Measurements from ENCODE around the gene DALRD3. TPM values are rescaled to one million over a fixed set of nuclear protein-coding genes. Genes with fewer than 3 reads are reported as not detected.

DALRD3 gene
- total and polyA plus RNA-seq, 2 experiments from 2014 or later = 40.2 to 65.3 TPM

GRCh38 chr3:49030321-49030720 lies 11.9 kb upstream of the DALRD3 start:
- in situ Hi-C loops (cut with MboI) = no loop called here
- Histone ChIP-seq H3K36me3 (ENCODE audit: low read depth) (peaks cover 19% of the 10 kb centered on the region), H2AFZ (no peak overlapping the region), H3K4me3 (no peak overlapping the region), H3K9me3 (ENCODE audit: low read depth) (no peaks in the 10 kb centered on the region), H3K27ac (peak overlapping the region; percentile 73; the same call in 1 of the 2 replicates), H4K20me1 (ENCODE audit: insufficient read depth) (no peaks in the 10 kb centered on the region), H3K4me2 (ENCODE audit: unreplicated experiment) (no peak overlapping the region), H3K9me2 (ENCODE audit: insufficient read depth) (no peaks in the 10 kb centered on the region), H3K9ac (no peak overlapping the region), H3K27me3 (replicated peaks; ENCODE audit: insufficient read depth) (no peaks in the 10 kb centered on the region), H3K79me2 (ENCODE audit: insufficient read depth) (peaks cover 48% of the 10 kb centered on the region), H3K4me1 (ENCODE audit: insufficient read depth) (peaks cover 22% of the 10 kb centered on the region), H3F3A (ENCODE audit: insufficient read depth) (peaks cover 62% of the 10 kb centered on the region)
- DNase-seq = no peak
- 93 to 94% methylated on average over 6 of the region's 6 CpGs for WGBS, 2 experiments (ENCODE audit: low coverage in 1 of 2, low lambda C conversion rate in 2 of 2, missing lambda C conversion rate in 2 of 2)
- TF ChIP-seq EZH2phosphoT487 (IDR thresholded peaks at IDR 0.05; ENCODE audit: insufficient read depth, low read depth) = no peak
- TF ChIP-seq EZH2 (IDR thresholded peaks at IDR 0.05; ENCODE audit: insufficient read depth, poor library complexity, severe bottlenecking) = no peak

GRCh38 chr3:49029563-49029884 lies 11.1 kb upstream of the DALRD3 start:
- H3K4me2 ChIP-seq (ENCODE audit: unreplicated experiment) = peak overlapping the region; percentile 98
- peak overlapping the region; percentile 95 for H3K9ac ChIP-seq
- DNase-seq = no peak
- peaks cover 27% of the 10 kb centered on the region for H3K36me3 ChIP-seq (ENCODE audit: low read depth)
- no peaks in the 10 kb centered on the region for H4K20me1 ChIP-seq (ENCODE audit: insufficient read depth)
- H3K4me1 ChIP-seq (ENCODE audit: insufficient read depth) = peaks cover 22% of the 10 kb centered on the region
- peaks cover 48% of the 10 kb centered on the region for H3K79me2 ChIP-seq (ENCODE audit: insufficient read depth)
- 1% methylated on average over 7 of the region's 7 CpGs for WGBS, 2 experiments (ENCODE audit: low coverage in 1 of 2, low lambda C conversion rate in 2 of 2, missing lambda C conversion rate in 2 of 2)
- H3K27me3 ChIP-seq (replicated peaks; ENCODE audit: insufficient read depth) = no peaks in the 10 kb centered on the region
- peak overlapping the region; percentile 63 for H2AFZ ChIP-seq
- no peaks in the 10 kb centered on the region for H3K9me2 ChIP-seq (ENCODE audit: insufficient read depth)
- H3K27ac ChIP-seq = peak overlapping the region; percentile 73
- in situ Hi-C loops (cut with MboI) = no loop called here
- TF ChIP-seq EZH2phosphoT487 (IDR thresholded peaks at IDR 0.05; ENCODE audit: insufficient read depth, low read depth) = no peak
- TF ChIP-seq EZH2 (IDR thresholded peaks at IDR 0.05; ENCODE audit: insufficient read depth, poor library complexity, severe bottlenecking) = no peak
- no peaks in the 10 kb centered on the region for H3K9me3 ChIP-seq (ENCODE audit: low read depth)
- peak overlapping the region; percentile 95 for H3K4me3 ChIP-seq
- peaks cover 70% of the 10 kb centered on the region for H3F3A ChIP-seq (ENCODE audit: insufficient read depth)

GRCh38 chr3:49028673-49029562 lies 10.5 kb upstream of the DALRD3 start, which contains the start of gene IMPDH2:
Gene IMPDH2 (minus strand): TSS chr3:49029398. CDS start chr3:49029350, 48 bp downstream.
- no peaks in the 10 kb centered on the region for H3K9me2 ChIP-seq (ENCODE audit: insufficient read depth)
- TF ChIP-seq EZH2 (IDR thresholded peaks at IDR 0.05; ENCODE audit: insufficient read depth, poor library complexity, severe bottlenecking) (no peak), EZH2phosphoT487 (IDR thresholded peaks at IDR 0.05; ENCODE audit: insufficient read depth, low read depth) (no peak)
- H3K9me3 ChIP-seq (ENCODE audit: low read depth) = no peaks in the 10 kb centered on the region
- no peaks in the 10 kb centered on the region for H3K27me3 ChIP-seq (replicated peaks; ENCODE audit: insufficient read depth)
- peaks cover 22% of the 10 kb centered on the region for H3K4me1 ChIP-seq (ENCODE audit: insufficient read depth)
- peak within 1 kb of the TSS; percentile 63 for H2AFZ ChIP-seq
- H3K4me2 ChIP-seq (ENCODE audit: unreplicated experiment) = peak within 1 kb of the TSS; percentile 98
- WGBS, 2 experiments (ENCODE audit: low coverage in 1 of 2, low lambda C conversion rate in 2 of 2, missing lambda C conversion rate in 2 of 2) = 1% methylated on average over 55 of the region's 55 CpGs
- H3K4me3 ChIP-seq = peak within 1 kb of the TSS; percentile 95
- in situ Hi-C loops (cut with MboI) = no loop called here
- H3K9ac ChIP-seq = peak within 1 kb of the TSS; percentile 95
- DNase-seq = peak; percentile 98
- H4K20me1 ChIP-seq (ENCODE audit: insufficient read depth) = no peaks in the 10 kb centered on the region
- peaks cover 53% of the 10 kb centered on the region for H3K79me2 ChIP-seq (ENCODE audit: insufficient read depth)
- H3K36me3 ChIP-seq (ENCODE audit: low read depth) = peaks cover 31% of the 10 kb centered on the region
- H3K27ac ChIP-seq = peak within 1 kb of the TSS; percentile 73
- H3F3A ChIP-seq (ENCODE audit: insufficient read depth) = peaks cover 76% of the 10 kb centered on the region

GRCh38 chr3:49028298-49028672 lies 9.9 kb upstream of the DALRD3 start:
- WGBS, 2 experiments (ENCODE audit: low coverage in 1 of 2, low lambda C conversion rate in 2 of 2, missing lambda C conversion rate in 2 of 2) = 83 to 87% methylated on average over 4 of the region's 4 CpGs
- Histone ChIP-seq H3K9me3 (ENCODE audit: low read depth) (no peaks in the 10 kb centered on the region), H3K9me2 (ENCODE audit: insufficient read depth) (no peaks in the 10 kb centered on the region), H3F3A (ENCODE audit: insufficient read depth) (peaks cover 77% of the 10 kb centered on the region), H3K4me2 (ENCODE audit: unreplicated experiment) (peak overlapping the region; percentile 98), H3K27me3 (replicated peaks; ENCODE audit: insufficient read depth) (no peaks in the 10 kb centered on the region), H4K20me1 (ENCODE audit: insufficient read depth) (no peaks in the 10 kb centered on the region), H2AFZ (no peak overlapping the region), H3K36me3 (ENCODE audit: low read depth) (peaks cover 33% of the 10 kb centered on the region), H3K4me1 (ENCODE audit: insufficient read depth) (peaks cover 22% of the 10 kb centered on the region), H3K79me2 (ENCODE audit: insufficient read depth) (peaks cover 59% of the 10 kb centered on the region), H3K4me3 (peak overlapping the region; percentile 95), H3K27ac (peak overlapping the region; percentile 73; the same call in 1 of the 2 replicates), H3K9ac (peak overlapping the region; percentile 95)
- in situ Hi-C loops (cut with MboI) = no loop called here
- TF ChIP-seq EZH2phosphoT487 (IDR thresholded peaks at IDR 0.05; ENCODE audit: insufficient read depth, low read depth) (no peak), EZH2 (IDR thresholded peaks at IDR 0.05; ENCODE audit: insufficient read depth, poor library complexity, severe bottlenecking) (no peak)
- DNase-seq = no peak

Measured in GM23248 (cell line).